GM12878 (cell line): Measurements from ENCODE around the gene GTPBP1. TPM values are rescaled to one million over a fixed set of nuclear protein-coding genes. Genes with fewer than 3 reads are reported as not detected.

Experiments used
- ATAC-seq: fragments of 200-7000 bp; cut with Tn5 transposase; 3 replicates; pipeline ENCODE4 v1.9.1; 2020; ENCODE audit warnings: mild to moderate bottlenecking, moderate library complexity
- BruUV-seq: library from RNA; stranded (reverse); fragments of 400-500 nt; replicated peaks from 2 replicates; lab custom pipeline; 2021; lab: Mats Ljungman, UMichigan
- CTCF ChIA-PET: fragments of 300-600 bp; sonication (Branson Sonifier 250); formaldehyde crosslinking; extraction: SDS; loops from one replicate; lab custom pipeline; 2021; ENCODE audit warnings: inconsistent platforms; lab: Yijun Ruan, JAX
- POLR2A ChIA-PET: fragments of 350-600 bp; formaldehyde crosslinking; extraction: SDS; loops from one replicate; lab custom pipeline; 2021; ENCODE audit warnings: inconsistent platforms; lab: Charles Lee
- RAD21 ChIA-PET: fragments of 300-600 bp; sonication (Branson Sonifier 250); formaldehyde crosslinking; loops from one replicate; lab custom pipeline; 2023; ENCODE audit warnings: antibody characterized with exemption; ENCODE audit not compliant: unreplicated experiment; lab: Charles Lee
- SMC1A ChIA-PET: fragments of 300-600 bp; sonication (Branson Sonifier 250); formaldehyde crosslinking; loops from one replicate; lab custom pipeline; 2023; ENCODE audit not compliant: unreplicated experiment, uncharacterized antibody; lab: Charles Lee
- DNase-seq: peaks from one replicate; pipeline ENCODE4 v3.0.0-alpha.2; 2011; ENCODE audit warnings: low read depth, low spot score
- FAIRE-seq: peaks from 3 replicates; lab custom pipeline; 2011; peaks lifted over from hg19 to GRCh38; lab: Jason Lieb, UNC
- H2AFZ ChIP-seq: 2 replicates; pipeline ENCODE4 v1.6.0; 2011; ENCODE audit warnings: low read depth, low read length, control low read depth; ENCODE audit not compliant: control insufficient read depth
- H3K27ac ChIP-seq: 2 replicates; pipeline ENCODE4 v1.5.1; 2011; ENCODE audit warnings: control low read depth; ENCODE audit not compliant: control insufficient read depth, insufficient read depth
- H3K27me3 ChIP-seq, 2 experiments: replicated peaks in 1 of 2; 2 replicates each; pipeline versions ENCODE4 v1.6.0 to v1.6.1; 2011; ENCODE audit warnings: low read length in 1 of 2; ENCODE audit not compliant: control insufficient read depth in 2 of 2, insufficient read depth in 2 of 2
- H3K36me3 ChIP-seq, 2 experiments: 2 replicates each; pipeline ENCODE4 v1.5.1; 2011; ENCODE audit warnings: low read length in 1 of 2; ENCODE audit not compliant: control insufficient read depth in 2 of 2, insufficient read depth in 2 of 2
- H3K4me1 ChIP-seq: 2 replicates; pipeline ENCODE4 v1.6.1; 2011; ENCODE audit warnings: mild to moderate bottlenecking, low read length, moderate library complexity, mixed read lengths; ENCODE audit not compliant: control insufficient read depth, insufficient read depth
- H3K4me2 ChIP-seq: 2 replicates; pipeline ENCODE4 v1.6.0; 2011; ENCODE audit warnings: control low read depth; ENCODE audit not compliant: control insufficient read depth, insufficient read depth
- H3K4me3 ChIP-seq: fragments of 200-600 bp; sonication (generic); 2 replicates; pipeline ENCODE4 v1.5.1; 2016
- H3K79me2 ChIP-seq: 2 replicates; pipeline ENCODE4 v1.6.0; 2011; ENCODE audit warnings: low read length; ENCODE audit not compliant: control insufficient read depth, insufficient read depth
- H3K9ac ChIP-seq: 2 replicates; pipeline ENCODE4 v1.8.0; 2011; ENCODE audit warnings: low read length, control low read depth, mixed read lengths; ENCODE audit not compliant: control insufficient read depth, insufficient read depth
- H3K9me3 ChIP-seq: replicated peaks from 3 replicates; pipeline ENCODE4 v1.5.1; 2011; ENCODE audit warnings: mild to moderate bottlenecking, low read length; ENCODE audit not compliant: control insufficient read depth, insufficient read depth
- H4K20me1 ChIP-seq: 2 replicates; pipeline ENCODE4 v1.6.0; 2011; ENCODE audit not compliant: control insufficient read depth, insufficient read depth
- ASH2L ChIP-seq: fragments of 300-600, 200-600 bp; sonication (generic); IDR thresholded peaks from 2 replicates; pipeline ENCODE4 v1.6.1; 2017; ENCODE audit warnings: low read depth, mild to moderate bottlenecking, borderline replicate concordance
- BACH1 ChIP-seq: fragments of 450-650 bp; IDR thresholded peaks from 2 replicates; pipeline ENCODE4 v1.6.1; 2017; ENCODE audit warnings: mild to moderate bottlenecking, borderline replicate concordance
- CHD1 ChIP-seq: IDR thresholded peaks from 2 replicates; pipeline ENCODE4 v1.6.1; 2012; ENCODE audit warnings: low read depth, low read length, improper control_type of control experiment
- FOXM1 ChIP-seq: IDR thresholded peaks from 2 replicates; pipeline ENCODE4 v1.6.1; 2012; ENCODE audit warnings: low read depth, mild to moderate bottlenecking, inconsistent platforms, low read length, moderate library complexity
- NFYB ChIP-seq: IDR thresholded peaks from 2 replicates; pipeline ENCODE4 v1.6.1; 2011; ENCODE audit warnings: low read depth, mild to moderate bottlenecking, low read length, improper control_type of control experiment, moderate library complexity; ENCODE audit not compliant: insufficient read depth
- NR2C2 ChIP-seq: IDR thresholded peaks from 2 replicates; pipeline ENCODE4 v1.6.1; 2011; ENCODE audit warnings: borderline replicate concordance, low read depth; ENCODE audit not compliant: control insufficient read depth, insufficient read length
- PML ChIP-seq: IDR thresholded peaks from 2 replicates; pipeline ENCODE4 v1.6.1; 2012; ENCODE audit warnings: low read length, inconsistent platforms
- RAD21 ChIP-seq: IDR thresholded peaks from 2 replicates; pipeline ENCODE4 v1.6.1; 2011; ENCODE audit warnings: mild to moderate bottlenecking, low read depth, low read length, moderate library complexity; ENCODE audit not compliant: insufficient read depth
- RBBP5 ChIP-seq: fragments of 200-600 bp; sonication (generic); conservative IDR thresholded peaks from 2 replicates; pipeline ENCODE4 v1.6.1; 2016
- SMARCA5 ChIP-seq: fragments of 450-650 bp; IDR thresholded peaks from 2 replicates; pipeline ENCODE4 v1.6.1; 2017; ENCODE audit warnings: mild to moderate bottlenecking
- SREBF2 ChIP-seq: IDR thresholded peaks from 2 replicates; pipeline ENCODE4 v1.6.1; 2012; ENCODE audit warnings: mild to moderate bottlenecking, low read length
- TBL1XR1 ChIP-seq: IDR thresholded peaks from 2 replicates; pipeline ENCODE4 v1.6.1; 2012; ENCODE audit warnings: low read depth, low read length, improper control_type of control experiment
- WGBS: methylation state at CpG from one replicate; pipeline ENCODE4 v1.1.6; 2016; ENCODE audit warnings: low lambda C conversion rate; ENCODE audit not compliant: insufficient replicate concordance, insufficient coverage; ENCODE audit errors: missing lambda C conversion rate; 5-methylcytosine and 5-hydroxymethylcytosine counted together
- in situ Hi-C: fragments of 300-500 bp; cut with MboI; formaldehyde crosslinking; loops from 9 replicates; pipeline ENCODE4 v1.14.3; 2018; ENCODE audit warnings: mixed read lengths
- intact Hi-C: fragments of 100-400 bp; cut with micrococcal nuclease; formaldehyde crosslinking; loops from one replicate; pipeline ENCODE4 v1.14.2; 2022; ENCODE audit not compliant: unreplicated experiment
- polyA plus RNA-seq, 11 experiments: library from polyadenylated mRNA; depleted of rRNA in 4 of 11; unstranded in 6 of 11; stranded (reverse) in 5 of 11; fragments of >200 nt; fragmentation: Nextera tagmentation in 4 of 11; fragmentation: Illumina TruSeq in 1 of 11; extraction: Ambion mirVana in 4 of 11; extraction: Trizol in 1 of 11; gene quantifications; 1 replicate in 1 of 11; 2 replicates in 10 of 11; pipeline versions ENCODE4 v1.2.1 to v1.2.3, GENCODE V29; 2011 to 2016; ENCODE audit warnings: inconsistent platforms in 2 of 11, missing spikeins in 2 of 11, low read depth in 1 of 11
- total RNA-seq, 4 experiments: library from RNA; depleted of rRNA in 3 of 4; stranded (reverse); fragments of >200 nt in 3 of 4; fragmentation: Illumina TruSeq in 1 of 4; extraction: Trizol in 1 of 4; gene quantifications; 2 replicates each; pipeline versions ENCODE4 v1.2.1 to v1.2.3, GENCODE V29; 2013 to 2021
- TF ChIP-seq, protein P1 (sequence below): fragments of 450-650 bp; IDR thresholded peaks from 2 replicates; pipeline ENCODE4 v1.6.1; 2016; ENCODE audit warnings: mild to moderate bottlenecking, moderate library complexity, borderline replicate concordance
- TF ChIP-seq, protein P2 (sequence below): fragments of 450-650 bp; IDR thresholded peaks from 2 replicates; pipeline ENCODE4 v1.6.1; 2017; ENCODE audit warnings: mild to moderate bottlenecking, moderate library complexity

Gene GTPBP1
- total and polyA plus RNA-seq, 10 of the 15 experiments (the other 5 are each of a cell fraction or from before 2014, with no cell fraction given), result 0.89 to 63.1 (median 34.2) TPM

DNA sequence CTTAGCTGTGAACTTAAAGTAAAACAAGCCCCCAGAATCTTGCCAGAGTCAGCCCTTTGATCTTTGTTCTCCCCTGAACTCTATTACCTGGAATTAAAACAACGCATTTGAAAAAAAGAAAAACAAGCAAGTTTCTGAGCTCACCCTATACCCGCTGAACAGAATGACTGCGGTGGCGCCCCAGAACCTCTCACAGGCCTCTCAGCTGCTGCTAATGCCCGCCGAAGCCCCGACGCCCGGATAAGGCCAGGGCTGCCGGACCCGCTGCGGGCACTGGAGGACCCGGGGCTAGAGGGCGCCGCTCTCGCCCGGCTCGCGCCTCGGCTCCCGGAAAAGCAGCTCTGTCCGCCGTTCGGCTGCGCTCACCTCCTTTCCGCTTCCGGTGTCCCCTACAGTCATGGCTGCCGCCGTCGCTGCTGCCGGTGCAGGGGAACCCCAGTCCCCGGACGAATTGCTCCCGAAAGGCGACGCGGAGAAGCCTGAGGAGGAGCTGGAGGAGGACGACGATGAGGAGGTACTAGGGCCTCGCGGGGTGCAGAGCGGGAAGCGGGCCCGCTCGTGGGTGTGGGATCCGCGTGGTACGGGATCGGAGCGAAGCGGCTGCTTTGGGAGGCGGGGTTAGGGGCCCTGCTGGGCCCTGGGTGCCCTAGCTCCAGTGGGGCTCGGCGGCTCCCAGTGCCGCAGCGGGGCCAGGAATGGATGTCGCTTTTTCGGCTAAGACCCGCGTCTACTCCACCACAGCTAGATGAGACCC is 24.0 kb upstream of the GTPBP1 start, which contains the start of gene TOMM22:
Gene TOMM22, plus strand, starts transcription at position 376 of the 754 bp plus-strand sequence. Its CDS starts 22 bp downstream, at position 398.
- under 1% methylated on average over 56 of the region's 60 CpGs for WGBS
- in situ Hi-C loops, result no loop called here
- TF ChIP-seq, protein P1, sequence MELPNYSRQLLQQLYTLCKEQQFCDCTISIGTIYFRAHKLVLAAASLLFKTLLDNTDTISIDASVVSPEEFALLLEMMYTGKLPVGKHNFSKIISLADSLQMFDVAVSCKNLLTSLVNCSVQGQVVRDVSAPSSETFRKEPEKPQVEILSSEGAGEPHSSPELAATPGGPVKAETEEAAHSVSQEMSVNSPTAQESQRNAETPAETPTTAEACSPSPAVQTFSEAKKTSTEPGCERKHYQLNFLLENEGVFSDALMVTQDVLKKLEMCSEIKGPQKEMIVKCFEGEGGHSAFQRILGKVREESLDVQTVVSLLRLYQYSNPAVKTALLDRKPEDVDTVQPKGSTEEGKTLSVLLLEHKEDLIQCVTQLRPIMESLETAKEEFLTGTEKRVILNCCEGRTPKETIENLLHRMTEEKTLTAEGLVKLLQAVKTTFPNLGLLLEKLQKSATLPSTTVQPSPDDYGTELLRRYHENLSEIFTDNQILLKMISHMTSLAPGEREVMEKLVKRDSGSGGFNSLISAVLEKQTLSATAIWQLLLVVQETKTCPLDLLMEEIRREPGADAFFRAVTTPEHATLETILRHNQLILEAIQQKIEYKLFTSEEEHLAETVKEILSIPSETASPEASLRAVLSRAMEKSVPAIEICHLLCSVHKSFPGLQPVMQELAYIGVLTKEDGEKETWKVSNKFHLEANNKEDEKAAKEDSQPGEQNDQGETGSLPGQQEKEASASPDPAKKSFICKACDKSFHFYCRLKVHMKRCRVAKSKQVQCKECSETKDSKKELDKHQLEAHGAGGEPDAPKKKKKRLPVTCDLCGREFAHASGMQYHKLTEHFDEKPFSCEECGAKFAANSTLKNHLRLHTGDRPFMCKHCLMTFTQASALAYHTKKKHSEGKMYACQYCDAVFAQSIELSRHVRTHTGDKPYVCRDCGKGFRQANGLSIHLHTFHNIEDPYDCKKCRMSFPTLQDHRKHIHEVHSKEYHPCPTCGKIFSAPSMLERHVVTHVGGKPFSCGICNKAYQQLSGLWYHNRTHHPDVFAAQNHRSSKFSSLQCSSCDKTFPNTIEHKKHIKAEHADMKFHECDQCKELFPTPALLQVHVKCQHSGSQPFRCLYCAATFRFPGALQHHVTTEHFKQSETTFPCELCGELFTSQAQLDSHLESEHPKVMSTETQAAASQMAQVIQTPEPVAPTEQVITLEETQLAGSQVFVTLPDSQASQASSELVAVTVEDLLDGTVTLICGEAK, result peak; percentile 98
- peak; percentile 71 for TF ChIP-seq SREBF2
- TF ChIP-seq RBBP5, result peak; percentile 87; the same call in 1 of the 2 replicates
- TF ChIP-seq CHD1, result no peak
- TF ChIP-seq NFYB, result no peak
- peak; percentile 68; the same call in 1 of the 2 replicates for TF ChIP-seq TBL1XR1
- TF ChIP-seq, protein P2, sequence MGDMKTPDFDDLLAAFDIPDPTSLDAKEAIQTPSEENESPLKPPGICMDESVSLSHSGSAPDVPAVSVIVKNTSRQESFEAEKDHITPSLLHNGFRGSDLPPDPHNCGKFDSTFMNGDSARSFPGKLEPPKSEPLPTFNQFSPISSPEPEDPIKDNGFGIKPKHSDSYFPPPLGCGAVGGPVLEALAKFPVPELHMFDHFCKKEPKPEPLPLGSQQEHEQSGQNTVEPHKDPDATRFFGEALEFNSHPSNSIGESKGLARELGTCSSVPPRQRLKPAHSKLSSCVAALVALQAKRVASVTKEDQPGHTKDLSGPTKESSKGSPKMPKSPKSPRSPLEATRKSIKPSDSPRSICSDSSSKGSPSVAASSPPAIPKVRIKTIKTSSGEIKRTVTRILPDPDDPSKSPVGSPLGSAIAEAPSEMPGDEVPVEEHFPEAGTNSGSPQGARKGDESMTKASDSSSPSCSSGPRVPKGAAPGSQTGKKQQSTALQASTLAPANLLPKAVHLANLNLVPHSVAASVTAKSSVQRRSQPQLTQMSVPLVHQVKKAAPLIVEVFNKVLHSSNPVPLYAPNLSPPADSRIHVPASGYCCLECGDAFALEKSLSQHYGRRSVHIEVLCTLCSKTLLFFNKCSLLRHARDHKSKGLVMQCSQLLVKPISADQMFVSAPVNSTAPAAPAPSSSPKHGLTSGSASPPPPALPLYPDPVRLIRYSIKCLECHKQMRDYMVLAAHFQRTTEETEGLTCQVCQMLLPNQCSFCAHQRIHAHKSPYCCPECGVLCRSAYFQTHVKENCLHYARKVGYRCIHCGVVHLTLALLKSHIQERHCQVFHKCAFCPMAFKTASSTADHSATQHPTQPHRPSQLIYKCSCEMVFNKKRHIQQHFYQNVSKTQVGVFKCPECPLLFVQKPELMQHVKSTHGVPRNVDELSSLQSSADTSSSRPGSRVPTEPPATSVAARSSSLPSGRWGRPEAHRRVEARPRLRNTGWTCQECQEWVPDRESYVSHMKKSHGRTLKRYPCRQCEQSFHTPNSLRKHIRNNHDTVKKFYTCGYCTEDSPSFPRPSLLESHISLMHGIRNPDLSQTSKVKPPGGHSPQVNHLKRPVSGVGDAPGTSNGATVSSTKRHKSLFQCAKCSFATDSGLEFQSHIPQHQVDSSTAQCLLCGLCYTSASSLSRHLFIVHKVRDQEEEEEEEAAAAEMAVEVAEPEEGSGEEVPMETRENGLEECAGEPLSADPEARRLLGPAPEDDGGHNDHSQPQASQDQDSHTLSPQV, result peak; percentile 89
- peak; percentile 87; the same call in 1 of the 2 replicates for TF ChIP-seq PML
- TF ChIP-seq SMARCA5, result peak; percentile 96
- TF ChIP-seq ASH2L, result peak; percentile 84; the same call in 1 of the 2 replicates
- TF ChIP-seq BACH1, result peak; percentile 46; the same call in 1 of the 2 replicates
- TF ChIP-seq NR2C2, result no peak
- TF ChIP-seq RAD21, result no peak
- 0 out of 2 replicates have a peak, but pooled peaks have one; percentile 55 for TF ChIP-seq FOXM1

More for the DNA sequence above, 24.0 kb upstream of the GTPBP1 start, which contains the start of gene TOMM22:
- Histone ChIP-seq H3K4me2 (peak within 1 kb of the TSS; percentile 90), H3K9ac (peak within 1 kb of the TSS; percentile 85), H4K20me1 (no peaks in the 10 kb centered on the region), H2AFZ (peak within 1 kb of the TSS; percentile 91), H3K36me3 (peaks cover 10 to 13% of the 10 kb centered on the region in 2 experiments; a peak in 3 of 4 replicates), H3K79me2 (peaks cover 12% of the 10 kb centered on the region), H3K9me3 (no peaks in the 10 kb centered on the region; the same call in 2 of the 3 replicates), H3K27ac (peak within 1 kb of the TSS; percentile 81), H3K4me3 (peak within 1 kb of the TSS; percentile 88), H3K4me1 (no peaks in the 10 kb centered on the region; the same call in 1 of the 2 replicates), H3K27me3 (no peaks in the 10 kb centered on the region)
- ATAC-seq (peak; percentile 100), DNase-seq (peak; percentile 53), FAIRE-seq (peak; percentile 79)
- POLR2A ChIA-PET, result interaction anchor here (0.6 to 4.2 kb wide), 9 partner anchors 11 to 190 kb away, joined by 3 to 43 read pairs (median 3); partner anchors contain the start of genes CBX6 and GTPBP1
- intact Hi-C loops, result loop anchor here (1.0 to 2.0 kb wide), 2 partner anchors 25 to 629 kb away; partner anchors contain the start of genes CBY1 and FAM227A
- BruUV-seq, result no TSS peak
- CTCF ChIA-PET, result interaction anchor here (0.6 to 4.3 kb wide), 16 partner anchors 8 to 626 kb away, joined by 3 to 45 read pairs (median 4); partner anchors contain the start of genes CBY1, FAM227A and JOSD1
- SMC1A ChIA-PET, result interaction anchor here (0.8 to 4.4 kb wide), 10 partner anchors 11 to 629 kb away, joined by 3 to 43 read pairs (median 4); partner anchors contain the start of genes GTPBP1 and JOSD1
- RAD21 ChIA-PET, result interaction anchor here (0.7 to 2.3 kb wide), 8 partner anchors 12 to 29 kb away, joined by 3 to 14 read pairs (median 4); partner anchors contain the start of genes CBY1, GTPBP1 and JOSD1
